ENCODE data around the gene MEIKIN. TPM values are rescaled to one million over a fixed set of nuclear protein-coding genes. Genes with fewer than 3 reads are reported as not detected.

MEIKIN gene
- polyA plus RNA-seq, 3 donors, result 0.16 to 1.6 (median 1.6) TPM

GRCh38 chr5:131854134-131854533 lies 91.3 kb downstream of the MEIKIN start:
- no peak overlapping the region for H3K9ac ChIP-seq (ENCODE audit: insufficient read depth, low read length, poor library complexity, severe bottlenecking)
- H3K27me3 Mint-ChIP-seq (ENCODE audit: low read depth in 3 of 3), result peaks cover 0 to 2% (median 0%) of the 10 kb centered on the region in 3 donors
- H3K27me3 ChIP-seq (ENCODE audit: control insufficient read depth in 2 of 2, insufficient read depth in 2 of 2, low read length in 2 of 2), result no peaks in the 10 kb centered on the region
- H3K4me1 Mint-ChIP-seq, result peaks cover 10% of the 10 kb centered on the region
- peaks cover 0 to 10% of the 10 kb centered on the region in 2 donors for H3K4me1 ChIP-seq (ENCODE audit: control insufficient read depth in 1 of 2, insufficient read depth in 2 of 2, low read length in 2 of 2)
- intact Hi-C loops (cut with micrococcal nuclease), result no loop called here
- H3K9me3 ChIP-seq (replicated peaks in 1 of 2; ENCODE audit: control insufficient read depth in 1 of 2, insufficient read depth in 1 of 2, low read length in 2 of 2), result peaks cover 0 to 9% of the 10 kb centered on the region in 2 donors
- H4K20me1 ChIP-seq (ENCODE audit: insufficient read depth, low read length), result no peaks in the 10 kb centered on the region
- H3K27ac Mint-ChIP-seq, result peak overlapping the region in 1 of 7 donors; percentile 7
- peak; percentile 3 to 15 (median 7) for DNase-seq
- H3K9me3 Mint-ChIP-seq, result peaks cover 3 to 14% (median 7%) of the 10 kb centered on the region in 7 donors
- H3K36me3 ChIP-seq (replicated peaks in 1 of 2; ENCODE audit: control insufficient read depth in 1 of 2, insufficient read depth in 2 of 2, low read length in 2 of 2), result no peaks in the 10 kb centered on the region
- H2AFZ ChIP-seq (ENCODE audit: insufficient read depth, low read depth, low read length, poor library complexity, severe bottlenecking), result no peak overlapping the region
- H3K4me3 ChIP-seq (replicated peaks in 1 of 3; ENCODE audit: low read depth in 2 of 3, low read length in 3 of 3), result no peak overlapping the region
- no peak overlapping the region for H3K4me3 Mint-ChIP-seq
- no peak for TF ChIP-seq CTCF (IDR thresholded peaks at IDR 0.05)
- no peak overlapping the region for H3K27ac ChIP-seq (ENCODE audit: low read depth in 1 of 2, low read length in 2 of 2)
- no peaks in the 10 kb centered on the region for H3K36me3 Mint-ChIP-seq
- no peak overlapping the region for H3K4me2 ChIP-seq (replicated peaks; ENCODE audit: extremely low read depth, low read length, poor library complexity, severe bottlenecking)
- H3K79me2 ChIP-seq (ENCODE audit: insufficient read depth, low read length), result no peaks in the 10 kb centered on the region

GRCh38 chr5:131848662-131849061 lies 96.8 kb downstream of the MEIKIN start:
- Mint-ChIP-seq H3K4me3 (no peak overlapping the region), H3K27ac (no peak overlapping the region), H3K36me3 (no peaks in the 10 kb centered on the region), H3K4me1 (peaks cover 1% of the 10 kb centered on the region), H3K9me3 (peaks cover 21 to 51% (median 41%) of the 10 kb centered on the region in 7 donors), H3K27me3 (ENCODE audit: low read depth in 3 of 3) (peaks cover 0 to 2% (median 2%) of the 10 kb centered on the region in 3 donors)
- intact Hi-C loops (cut with micrococcal nuclease), result no loop called here
- Histone ChIP-seq H3K36me3 (replicated peaks in 1 of 2; ENCODE audit: control insufficient read depth in 1 of 2, insufficient read depth in 2 of 2, low read length in 2 of 2) (no peaks in the 10 kb centered on the region), H2AFZ (ENCODE audit: insufficient read depth, low read depth, low read length, poor library complexity, severe bottlenecking) (no peak overlapping the region), H3K4me3 (replicated peaks in 1 of 3; ENCODE audit: low read depth in 2 of 3, low read length in 3 of 3) (no peak overlapping the region), H3K9me3 (replicated peaks in 1 of 2; ENCODE audit: control insufficient read depth in 1 of 2, insufficient read depth in 1 of 2, low read length in 2 of 2) (peaks cover 16 to 21% of the 10 kb centered on the region in 2 donors), H3K9ac (ENCODE audit: insufficient read depth, low read length, poor library complexity, severe bottlenecking) (no peak overlapping the region), H4K20me1 (ENCODE audit: insufficient read depth, low read length) (no peaks in the 10 kb centered on the region), H3K4me2 (replicated peaks; ENCODE audit: extremely low read depth, low read length, poor library complexity, severe bottlenecking) (no peak overlapping the region), H3K27ac (ENCODE audit: low read depth in 1 of 2, low read length in 2 of 2) (no peak overlapping the region), H3K27me3 (ENCODE audit: control insufficient read depth in 2 of 2, insufficient read depth in 2 of 2, low read length in 2 of 2) (no peaks in the 10 kb centered on the region), H3K79me2 (ENCODE audit: insufficient read depth, low read length) (no peaks in the 10 kb centered on the region), H3K4me1 (ENCODE audit: control insufficient read depth in 1 of 2, insufficient read depth in 2 of 2, low read length in 2 of 2) (no peaks in the 10 kb centered on the region)
- DNase-seq, result no peak
- WGBS (ENCODE audit: insufficient coverage), result no CpG with 5 or more reads among the region's 2 CpGs
- no peak for TF ChIP-seq CTCF (IDR thresholded peaks at IDR 0.05)
